ENCODE measurements around the gene YWHAE.

Gene YWHAE

GRCh38 chr17:1301546-1301945 lies 98.5 kb downstream of the YWHAE start:
- TF ChIP-seq POLR2AphosphoS5 (IDR thresholded peaks at IDR 0.05; ENCODE audit: low read depth, low read length) (no peak), REST (IDR thresholded peaks at IDR 0.05; ENCODE audit: insufficient read depth in 1 of 2, low read depth in 2 of 2, low read length in 2 of 2) (no peak)

- no peak for TF ChIP-seq REST (IDR thresholded peaks at IDR 0.05; ENCODE audit: insufficient read depth in 1 of 2, low read depth in 2 of 2, low read length in 2 of 2)
- TF ChIP-seq FOXP2 (optimal IDR thresholded peaks at IDR 0.05; ENCODE audit: borderline replicate concordance, extremely low read depth, extremely low read length, insufficient read depth): no peak
- TF ChIP-seq SIN3A (IDR thresholded peaks at IDR 0.05; ENCODE audit: borderline replicate concordance, insufficient read depth, low read length): no peak
- no peak for TF ChIP-seq POLR2AphosphoS5 (IDR thresholded peaks at IDR 0.05; ENCODE audit: low read depth, low read length)
- TF ChIP-seq TAF1 (IDR thresholded peaks at IDR 0.05; ENCODE audit: borderline replicate concordance, insufficient read depth, low read length): no peak
These were observed 99.6 kb downstream of the YWHAE start for GRCh38 chr17:1300371-1300905.

- TF ChIP-seq POLR2AphosphoS5 (IDR thresholded peaks at IDR 0.05; ENCODE audit: low read depth, low read length) (no peak), TAF1 (IDR thresholded peaks at IDR 0.05; ENCODE audit: borderline replicate concordance, insufficient read depth, low read length) (no peak), FOXP2 (optimal IDR thresholded peaks at IDR 0.05; ENCODE audit: borderline replicate concordance, extremely low read depth, extremely low read length, insufficient read depth) (no peak), REST (IDR thresholded peaks at IDR 0.05; ENCODE audit: insufficient read depth in 1 of 2, low read depth in 2 of 2, low read length in 2 of 2) (no peak), SIN3A (IDR thresholded peaks at IDR 0.05; ENCODE audit: borderline replicate concordance, insufficient read depth, low read length) (no peak)
These were observed 100.3 kb downstream of the YWHAE start for GRCh38 chr17:1299552-1300370.

GRCh38 chr17:1298606-1299005 lies 101.4 kb downstream of the YWHAE start:
- TF ChIP-seq REST (IDR thresholded peaks at IDR 0.05; ENCODE audit: insufficient read depth in 1 of 2, low read depth in 2 of 2, low read length in 2 of 2): no peak

All from PFSK-1 (cell line).